SU-DHL-6 (cell line): ENCODE measurements around the gene GABBR2.

ENCODE experiments used
- H2AFZ ChIP-seq: fragments of 200-600 bp; sonication (generic); 2 replicates; pipeline ENCODE4 v1.6.1; 2014; ENCODE audit warnings: low read depth, mild to moderate bottlenecking, moderate library complexity, mixed read lengths, antibody characterized with exemption, low read length; ENCODE audit not compliant: severe bottlenecking
- H3F3A ChIP-seq: fragments of 200-600 bp; shearing (Covaris generic); 2 replicates; pipeline ENCODE4 v1.6.0; 2016; ENCODE audit warnings: antibody characterized with exemption, mild to moderate bottlenecking; ENCODE audit not compliant: insufficient read depth
- H3K27ac ChIP-seq: fragments of 200-600 bp; sonication (generic); 2 replicates; pipeline ENCODE4 v1.5.1; 2016; ENCODE audit warnings: low read depth, mild to moderate bottlenecking, low read length, moderate library complexity, mixed read lengths
- H3K27me3 ChIP-seq: fragments of 200-600 bp; sonication (generic), shearing (Covaris generic); 2 replicates; pipeline ENCODE4 v1.6.0; 2014; ENCODE audit warnings: mild to moderate bottlenecking, low read length
- H3K36me3 ChIP-seq: fragments of 200-600 bp; sonication (generic); 2 replicates; pipeline ENCODE4 v1.6.1; 2014; ENCODE audit warnings: mild to moderate bottlenecking, low read length, mixed read lengths
- H3K4me2 ChIP-seq: fragments of 300-600, 200-600 bp; shearing (Covaris generic), sonication (generic); 2 replicates; pipeline ENCODE4 v1.6.0; 2014; ENCODE audit warnings: low read length, low read depth, mild to moderate bottlenecking; ENCODE audit not compliant: poor library complexity, severe bottlenecking
- H3K4me3 ChIP-seq: fragments of 200-600 bp; sonication (generic); 2 replicates; pipeline ENCODE4 v1.5.1; 2014; ENCODE audit warnings: antibody characterized with exemption, low read length, mild to moderate bottlenecking, mixed read lengths; ENCODE audit not compliant: insufficient read depth, poor library complexity, severe bottlenecking
- H3K79me2 ChIP-seq: fragments of 200-600 bp; sonication (generic); 2 replicates; pipeline ENCODE4 v1.6.1; 2014; ENCODE audit warnings: mild to moderate bottlenecking, low read length, moderate library complexity; ENCODE audit not compliant: insufficient read depth
- H3K9ac ChIP-seq: fragments of 200-600 bp; sonication (generic); 2 replicates; pipeline ENCODE4 v1.7.0; 2014; ENCODE audit warnings: mild to moderate bottlenecking, low read length
- H3K9me2 ChIP-seq: fragments of 200-600 bp; sonication (generic); replicated peaks from 2 replicates; pipeline ENCODE4 v1.6.1; 2014; ENCODE audit warnings: low read length; ENCODE audit not compliant: insufficient read depth
- H3K9me3 ChIP-seq: fragments of 200-600 bp; sonication (generic); 2 replicates; pipeline ENCODE4 v1.6.1; 2014; ENCODE audit warnings: low read length, mixed read lengths; ENCODE audit not compliant: insufficient read depth
- H4K20me1 ChIP-seq: fragments of 200-600 bp; sonication (generic); 2 replicates; pipeline ENCODE4 v1.6.1; 2014; ENCODE audit warnings: low read depth, mild to moderate bottlenecking, antibody characterized with exemption, low read length, moderate library complexity, mixed read lengths
- EZH2phosphoT487 ChIP-seq: fragments of 200-600 bp; sonication (generic), shearing (Covaris generic); conservative IDR thresholded peaks from 2 replicates; pipeline ENCODE4 v1.6.1; 2018; ENCODE audit warnings: mild to moderate bottlenecking, antibody characterized with exemption, low read length, moderate library complexity, mixed read lengths
- TF ChIP-seq, protein P1 (sequence below): fragments of 200-600 bp; sonication (generic); IDR thresholded peaks from one replicate; pipeline ENCODE4 v1.5.1; 2017; ENCODE audit warnings: antibody characterized with exemption, mild to moderate bottlenecking, low read length, moderate library complexity; ENCODE audit not compliant: insufficient read depth, poor library complexity, severe bottlenecking

The GABBR2 gene

DNA sequence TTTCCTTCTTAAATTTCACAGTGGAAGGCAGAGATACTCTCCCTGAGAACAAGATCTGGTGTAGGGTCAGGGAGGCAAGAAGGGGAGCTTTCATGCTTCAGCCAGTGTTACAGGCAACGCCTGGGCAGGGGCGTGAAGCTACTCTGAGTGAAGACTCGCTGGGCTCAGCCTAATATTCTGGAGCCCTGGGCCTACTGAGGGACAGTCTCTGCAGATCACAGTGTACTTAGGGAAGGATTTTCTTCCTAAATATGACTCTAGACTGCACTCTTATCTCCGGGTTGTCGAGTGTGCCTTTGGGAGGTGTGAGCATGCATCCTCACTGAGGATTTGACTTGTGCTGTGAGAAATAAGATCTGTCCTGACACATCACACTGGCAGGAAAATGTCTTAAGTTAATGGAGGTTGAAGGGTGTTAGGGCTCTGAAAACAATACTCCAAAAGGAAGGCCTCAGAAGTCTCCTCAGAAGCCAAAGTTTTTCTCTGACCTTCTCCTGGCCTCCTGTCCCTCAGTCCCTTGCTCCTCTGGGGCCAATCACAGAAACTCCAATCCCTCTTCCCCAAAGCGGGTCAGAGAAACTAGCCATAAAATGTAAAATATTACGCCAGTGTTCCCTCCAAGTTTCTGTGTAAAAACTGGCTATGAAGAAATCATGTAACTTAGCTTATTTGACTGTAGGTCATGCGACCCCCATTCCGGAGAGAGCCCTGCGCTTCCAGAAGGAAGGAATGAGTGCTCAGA lies 296.5 kb downstream of the GABBR2 start:
- Histone ChIP-seq H2AFZ (no peak overlapping the region), H3K9ac (no peak overlapping the region)
- no peak for TF ChIP-seq EZH2phosphoT487
- TF ChIP-seq, protein P1, sequence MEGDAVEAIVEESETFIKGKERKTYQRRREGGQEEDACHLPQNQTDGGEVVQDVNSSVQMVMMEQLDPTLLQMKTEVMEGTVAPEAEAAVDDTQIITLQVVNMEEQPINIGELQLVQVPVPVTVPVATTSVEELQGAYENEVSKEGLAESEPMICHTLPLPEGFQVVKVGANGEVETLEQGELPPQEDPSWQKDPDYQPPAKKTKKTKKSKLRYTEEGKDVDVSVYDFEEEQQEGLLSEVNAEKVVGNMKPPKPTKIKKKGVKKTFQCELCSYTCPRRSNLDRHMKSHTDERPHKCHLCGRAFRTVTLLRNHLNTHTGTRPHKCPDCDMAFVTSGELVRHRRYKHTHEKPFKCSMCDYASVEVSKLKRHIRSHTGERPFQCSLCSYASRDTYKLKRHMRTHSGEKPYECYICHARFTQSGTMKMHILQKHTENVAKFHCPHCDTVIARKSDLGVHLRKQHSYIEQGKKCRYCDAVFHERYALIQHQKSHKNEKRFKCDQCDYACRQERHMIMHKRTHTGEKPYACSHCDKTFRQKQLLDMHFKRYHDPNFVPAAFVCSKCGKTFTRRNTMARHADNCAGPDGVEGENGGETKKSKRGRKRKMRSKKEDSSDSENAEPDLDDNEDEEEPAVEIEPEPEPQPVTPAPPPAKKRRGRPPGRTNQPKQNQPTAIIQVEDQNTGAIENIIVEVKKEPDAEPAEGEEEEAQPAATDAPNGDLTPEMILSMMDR: no peak

DNA sequence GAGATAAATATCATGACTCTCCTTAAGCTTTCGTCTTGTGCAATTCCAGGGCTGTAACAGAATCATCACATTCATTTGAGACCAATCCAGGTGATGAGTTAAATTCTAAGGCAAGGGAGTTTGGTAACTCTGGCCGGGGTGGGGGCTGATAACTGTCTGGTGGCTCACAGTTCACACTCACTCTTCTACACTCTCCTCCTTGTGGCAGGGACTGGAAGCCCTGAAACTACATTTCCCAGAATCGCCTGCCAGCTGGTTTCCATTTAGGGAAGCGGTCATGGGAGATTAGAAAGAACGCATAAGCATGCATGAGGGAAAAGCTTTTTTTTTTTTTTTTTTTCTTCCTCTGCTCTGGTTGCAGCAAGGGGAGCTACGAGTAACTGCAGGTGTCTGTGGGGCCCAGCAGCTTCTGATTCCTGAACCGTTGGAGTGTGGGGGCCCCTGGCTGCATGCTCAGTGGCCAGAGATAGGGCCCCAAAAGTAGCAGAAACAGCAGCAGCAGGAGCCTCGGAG lies 298.5 kb downstream of the GABBR2 start:
- no peaks in the 10 kb centered on the region for H3K9me3 ChIP-seq
- H4K20me1 ChIP-seq: no peaks in the 10 kb centered on the region
- no peak overlapping the region for H3K4me3 ChIP-seq
- H3K36me3 ChIP-seq: no peaks in the 10 kb centered on the region
- H2AFZ ChIP-seq: no peak overlapping the region
- no peak overlapping the region for H3K9ac ChIP-seq
- no peaks in the 10 kb centered on the region for H3K79me2 ChIP-seq
- H3K4me2 ChIP-seq: no peak overlapping the region
- H3K27ac ChIP-seq: no peak overlapping the region
- no peaks in the 10 kb centered on the region for H3F3A ChIP-seq
- no peaks in the 10 kb centered on the region for H3K9me2 ChIP-seq
- no peaks in the 10 kb centered on the region for H3K27me3 ChIP-seq
- TF ChIP-seq, protein P1: no peak
- TF ChIP-seq EZH2phosphoT487: no peak

More for the DNA sequence above, 296.5 kb downstream of the GABBR2 start:
- no peaks in the 10 kb centered on the region for H3K9me2 ChIP-seq
- H3K9me3 ChIP-seq: no peaks in the 10 kb centered on the region
- H3K4me3 ChIP-seq: no peak overlapping the region
- H3K27ac ChIP-seq: no peak overlapping the region
- H3K4me2 ChIP-seq: no peak overlapping the region
- no peaks in the 10 kb centered on the region for H3F3A ChIP-seq
- no peaks in the 10 kb centered on the region for H3K79me2 ChIP-seq
- H3K36me3 ChIP-seq: no peaks in the 10 kb centered on the region
- no peaks in the 10 kb centered on the region for H3K27me3 ChIP-seq
- H4K20me1 ChIP-seq: no peaks in the 10 kb centered on the region

DNA sequence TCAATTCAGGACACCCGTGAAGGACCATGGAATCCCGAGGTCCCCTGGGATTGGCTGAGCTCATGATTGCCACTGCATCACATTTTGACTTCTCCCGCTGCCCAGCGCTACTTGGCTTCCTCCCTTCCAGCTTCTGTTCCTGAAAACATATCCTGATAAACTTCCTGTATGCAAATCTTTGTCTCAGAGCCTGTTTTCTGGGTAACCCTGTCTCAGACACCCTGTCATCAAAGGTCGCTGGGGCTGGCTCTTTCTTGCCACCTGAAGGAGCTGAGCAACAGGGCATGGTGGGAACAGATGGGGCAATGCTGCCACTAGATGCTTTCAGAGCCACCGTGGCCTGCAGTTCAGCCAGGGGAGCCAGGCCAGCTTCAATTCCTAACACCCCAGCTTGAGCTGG lies 299.0 kb downstream of the GABBR2 start:
- no peaks in the 10 kb centered on the region for H3F3A ChIP-seq
- TF ChIP-seq, protein P1: no peak
- TF ChIP-seq EZH2phosphoT487: no peak
- H3K9me3 ChIP-seq: no peaks in the 10 kb centered on the region
- no peak overlapping the region for H3K4me2 ChIP-seq
- H3K4me3 ChIP-seq: no peak overlapping the region
- no peaks in the 10 kb centered on the region for H3K9me2 ChIP-seq
- no peaks in the 10 kb centered on the region for H3K36me3 ChIP-seq
- H3K27ac ChIP-seq: no peak overlapping the region
- H4K20me1 ChIP-seq: no peaks in the 10 kb centered on the region
- H3K79me2 ChIP-seq: no peaks in the 10 kb centered on the region
- H3K27me3 ChIP-seq: no peaks in the 10 kb centered on the region
- no peak overlapping the region for H2AFZ ChIP-seq
- H3K9ac ChIP-seq: no peak overlapping the region
